ENCODE measurements around the gene WDR55. TPM values are rescaled to one million over a fixed set of nuclear protein-coding genes. Genes with fewer than 3 reads are reported as not detected.

Gene WDR55
- total RNA-seq (2021; fragmentation: NEBNext Ultra II Directional; extraction: Animal tissue kit (Norgen Biotek cat#: 25700)), result 22.7 and 22.8 TPM in 2 replicates
- 15.3 and 19.5 TPM in 2 replicates for polyA plus RNA-seq (2011; rRNA removed)
- polyA plus RNA-seq (2011; cell fraction: cytosol; rRNA removed), result 20.9 TPM
- polyA plus RNA-seq (2011; cell fraction: nucleus; rRNA removed), result 22.3 TPM
- 17.2 to 21.3 TPM (median 19.7 TPM) in 4 replicates for polyA plus RNA-seq (2012, experiment 1 of 2)
- polyA plus RNA-seq (2012, experiment 2 of 2), result 14.6 TPM
- polyA plus RNA-seq (2013, experiment 1 of 2), result 13.0 TPM
- 12.8 TPM for polyA plus RNA-seq (2013, experiment 2 of 2)
- 17.3 and 19.8 TPM in 2 replicates for polyA minus RNA-seq (2011; rRNA and poly(A)+ RNA removed)
- 11.5 TPM for polyA minus RNA-seq (2011; cell fraction: cytosol; rRNA and poly(A)+ RNA removed)
- polyA minus RNA-seq (2011; cell fraction: nucleus; rRNA and poly(A)+ RNA removed), result 16.8 TPM
- long read RNA-seq, experiment 1, full-length matches to known transcripts, result 5 of 15 reads
- long read RNA-seq, experiment 1, partial matches to known transcripts, result 4 of 15 reads
- long read RNA-seq, experiment 1, other reads (novel, unspliced or antisense), result 6 of 15 reads
- long read RNA-seq, experiment 2, full-length matches to known transcripts, result 2 of 4 reads
- long read RNA-seq, experiment 2, partial matches to known transcripts, result 0 of 4 reads
- long read RNA-seq, experiment 2, other reads (novel, unspliced or antisense), result 2 of 4 reads

DNA sequence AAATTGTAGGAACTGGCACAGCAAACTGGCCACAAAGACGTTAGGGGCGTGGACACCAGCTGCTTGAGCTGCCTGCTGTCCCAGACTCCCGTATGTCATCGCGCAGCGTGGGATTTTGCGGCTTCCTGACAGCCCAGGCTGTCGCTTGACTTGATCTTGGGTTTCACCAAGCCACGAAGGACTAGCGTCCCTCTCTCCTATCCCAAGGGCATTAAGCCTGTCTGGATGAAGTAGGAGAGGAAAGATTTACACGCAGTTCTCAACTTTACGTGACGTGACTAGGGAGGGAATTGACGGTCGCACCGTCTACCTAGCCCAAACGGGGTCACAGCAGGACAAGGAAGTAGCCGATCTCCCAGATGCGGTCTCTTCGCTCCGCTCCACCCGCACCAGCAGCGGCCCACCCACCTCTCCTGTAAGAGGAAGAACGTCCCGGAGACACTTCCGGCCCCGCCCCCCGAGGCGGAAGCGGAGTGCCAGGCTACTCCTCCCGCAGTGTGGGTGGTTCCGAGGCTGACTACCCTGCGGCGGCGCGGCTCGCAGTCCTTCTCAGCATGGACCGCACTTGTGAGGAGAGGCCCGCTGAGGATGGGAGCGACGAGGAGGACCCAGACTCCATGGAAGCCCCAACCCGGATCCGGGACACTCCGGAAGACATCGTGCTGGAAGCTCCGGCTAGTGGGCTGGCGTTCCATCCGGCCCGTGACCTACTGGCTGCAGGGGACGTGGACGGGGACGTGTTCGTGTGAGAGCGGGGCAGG is at the start of gene WDR55:
TSS of gene WDR55 (plus strand) at position 546 of the 761 bp plus-strand sequence. CDS start at position 555, 9 bp downstream.
- Histone ChIP-seq H3K18ac (ENCODE audit: extremely low read depth, low read length) (peak within 1 kb of the TSS; percentile 65; the same call in 1 of the 2 replicates), H2AK5ac (ENCODE audit: low read depth, low read length) (no peak within 1 kb of the TSS), H4K20me1 (replicated peaks in 1 of 2; ENCODE audit: control insufficient read depth in 1 of 2, insufficient read depth in 2 of 2, low read length in 2 of 2) (peaks cover 0 to 2% of the 10 kb centered on the region in 2 experiments), H3K27me3 (replicated peaks in 1 of 4; ENCODE audit: control insufficient read depth in 3 of 4, extremely low read depth in 1 of 4, insufficient read depth in 3 of 4, low read length in 3 of 4) (no peaks in the 10 kb centered on the region), H3K56ac (replicated peaks; ENCODE audit: insufficient read length, low read depth, low read length) (peak within 1 kb of the TSS; percentile 71), H4K8ac (ENCODE audit: extremely low read depth, insufficient read depth, low read length) (peak within 1 kb of the TSS; percentile 89), H3K36me3 (ENCODE audit: control insufficient read depth in 2 of 4, insufficient read depth in 4 of 4, low read length in 3 of 4) (peaks cover 11 to 50% (median 34%) of the 10 kb centered on the region in 4 experiments), H3K9ac (replicated peaks in 1 of 4; ENCODE audit: extremely low read depth in 1 of 4, low read depth in 3 of 4, low read length in 3 of 4) (peak within 1 kb of the TSS in 3 of 4 experiments; percentile 35 to 74 (median 49); a peak in 6 of 7 replicates), H4K5ac (ENCODE audit: insufficient read length, low read depth, low read length) (peak within 1 kb of the TSS; percentile 62), H2BK15ac (ENCODE audit: low read length) (no peak within 1 kb of the TSS), H2BK5ac (ENCODE audit: low read depth, low read length) (peak within 1 kb of the TSS; percentile 61; the same call in 1 of the 2 replicates), H3K23ac (ENCODE audit: insufficient read length) (no peak within 1 kb of the TSS), H3K79me2 (ENCODE audit: control insufficient read depth in 1 of 2, insufficient read depth in 2 of 2, low read length in 2 of 2) (peaks cover 0 to 19% of the 10 kb centered on the region in 2 experiments; a peak in 2 of 4 replicates), H2BK20ac (ENCODE audit: low read length) (peak within 1 kb of the TSS; percentile 72; the same call in 1 of the 2 replicates), H3K23me2 (ENCODE audit: low read depth, low read length) (peaks cover 6% of the 10 kb centered on the region), H3K4me3 (ENCODE audit: extremely low read depth in 1 of 4, insufficient read depth in 2 of 4, low read depth in 3 of 4, low read length in 4 of 4) (peak within 1 kb of the TSS; percentile 82 to 98 (median 94)), H2BK120ac (replicated peaks; ENCODE audit: low read depth, low read length) (no peak within 1 kb of the TSS), H3K4ac (replicated peaks; ENCODE audit: insufficient read length, low read depth, low read length) (peak within 1 kb of the TSS; percentile 40), H3K27ac (ENCODE audit: low read depth, low read length) (no peak within 1 kb of the TSS), H3K14ac (ENCODE audit: insufficient read length) (no peak within 1 kb of the TSS), H3K79me1 (ENCODE audit: low read depth, low read length) (peaks cover 3% of the 10 kb centered on the region; the same call in 1 of the 2 replicates), H3K4me2 (ENCODE audit: insufficient read depth in 1 of 2, low read depth in 2 of 2, low read length in 2 of 2) (peak within 1 kb of the TSS; percentile 92 to 93), H2AFZ (ENCODE audit: low read length) (peak within 1 kb of the TSS; percentile 98), H3K4me1 (replicated peaks in 1 of 4; ENCODE audit: control insufficient read depth in 3 of 4, insufficient read depth in 4 of 4, low read length in 3 of 4) (no peaks in the 10 kb centered on the region; a peak in 1 of 7 replicates), H2BK12ac (ENCODE audit: low read depth, low read length) (no peak within 1 kb of the TSS), H3K9me3 (ENCODE audit: insufficient read depth in 2 of 2, low read depth in 1 of 2, low read length in 1 of 2) (no peaks in the 10 kb centered on the region), H4K91ac (replicated peaks; ENCODE audit: insufficient read length, low read length) (peak within 1 kb of the TSS; percentile 64)
- FAIRE-seq, result no peak
- ChIA-PET CTCF (ENCODE audit: partially characterized antibody) (interaction anchor here (0.8 to 2.1 kb wide), 4 partner anchors 10 to 56 kb away, joined by 3 to 4 read pairs (median 3); partner anchors contain the start of genes IK and NDUFA2), POLR2A (ENCODE audit: partially characterized antibody) (interaction anchor here (0.7 to 9.9 kb wide), 11 partner anchors 9 to 318 kb away, joined by 3 to 87 read pairs (median 6); partner anchors contain the start of genes DND1, EIF4EBP3, HARS1 and HARS2)
- WGBS, 2 experiments (ENCODE audit: extremely low coverage in 1 of 2, insufficient coverage in 1 of 2, insufficient read length in 1 of 2, insufficient replicate concordance in 2 of 2, low coverage in 1 of 2, low lambda C conversion rate in 2 of 2, missing lambda C conversion rate in 1 of 2), result 2% methylated on average over 52 of the region's 54 CpGs; no CpG with 5 or more reads in 1 of the 2 experiments
- DNase-seq (ENCODE audit: low read depth in 1 of 2, low spot score in 2 of 2), result peak; percentile 79 to 94
- TF ChIP-seq POU5F1 (IDR thresholded peaks at IDR 0.05; ENCODE audit: low read depth, low read length), result no peak
- no peak for TF ChIP-seq RXRA (IDR thresholded peaks at IDR 0.05; ENCODE audit: insufficient read depth, low read depth, low read length)
- TF ChIP-seq PHF8 (conservative IDR thresholded peaks at IDR 0.05; ENCODE audit: low read depth, low read length), result no peak; the same call in 1 of the 2 replicates
- 0 out of 3 replicates have a peak, but pooled peaks of 1 of the 2 experiments have one; percentile 11 for TF ChIP-seq EP300 (IDR thresholded peaks at IDR 0.05; ENCODE audit: borderline replicate concordance in 1 of 2, low read depth in 2 of 2, low read length in 2 of 2)
- TF ChIP-seq ASH2L (IDR thresholded peaks at IDR 0.05; ENCODE audit: low read length), result peak; percentile 77
- TF ChIP-seq POLR2AphosphoS5 (IDR thresholded peaks at IDR 0.05; ENCODE audit: low read depth, low read length), result peak; percentile 54; the same call in 1 of the 2 replicates
- peak; percentile 70 for TF ChIP-seq CREB1 (IDR thresholded peaks at IDR 0.05)

Measured in H1 (cell line).